ENCODE results near the gene ILK. TPM values are rescaled to one million over a fixed set of nuclear protein-coding genes. Genes with fewer than 3 reads are reported as not detected.

ILK gene
- total RNA-seq, 2 donors from 2014 or later: 115 to 157 TPM

DNA sequence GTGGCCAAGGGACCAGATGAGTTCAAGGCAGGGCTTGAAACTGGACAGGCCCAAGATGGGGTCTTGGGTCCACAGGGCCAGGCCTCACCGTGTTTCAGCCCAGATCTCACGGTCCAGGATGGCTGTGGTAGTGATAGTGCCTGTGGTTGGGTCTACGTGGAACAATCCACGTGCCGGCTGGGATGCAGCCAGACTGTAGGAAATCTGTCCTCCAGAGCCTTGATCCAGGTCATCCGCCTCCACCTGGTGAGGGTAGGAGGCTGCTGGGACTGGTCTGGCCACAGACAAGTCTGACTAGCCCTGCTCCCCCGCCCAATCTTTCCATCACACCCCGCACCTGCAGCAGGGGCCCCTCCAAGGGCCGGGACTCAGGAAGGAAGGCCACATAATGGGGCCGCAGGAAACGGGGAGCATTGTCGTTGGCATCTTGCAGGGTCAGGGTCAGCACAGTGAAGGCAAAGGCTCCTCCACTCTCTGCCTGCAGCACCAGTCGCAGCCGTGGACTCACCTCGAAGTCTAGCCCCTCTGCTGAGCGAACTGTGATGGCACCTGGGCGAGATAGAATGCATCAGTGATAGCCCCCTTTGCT lies 22.4 kb downstream of the ILK start:
- Histone ChIP-seq H3K36me3 (no peaks in the 10 kb centered on the region), H3K4me3 (no peak overlapping the region), H3K9me3 (no peaks in the 10 kb centered on the region), H3K4me1 (no peaks in the 10 kb centered on the region), H3K27me3 (no peaks in the 10 kb centered on the region), H3K9ac (ENCODE audit: low read depth in 2 of 2, low read length in 2 of 2) (no peak overlapping the region), H3K27ac (no peak overlapping the region)
- DNase-seq: no peak
- intact Hi-C loops (cut with DNase I): no loop called here
- TF ChIP-seq, protein P1, sequence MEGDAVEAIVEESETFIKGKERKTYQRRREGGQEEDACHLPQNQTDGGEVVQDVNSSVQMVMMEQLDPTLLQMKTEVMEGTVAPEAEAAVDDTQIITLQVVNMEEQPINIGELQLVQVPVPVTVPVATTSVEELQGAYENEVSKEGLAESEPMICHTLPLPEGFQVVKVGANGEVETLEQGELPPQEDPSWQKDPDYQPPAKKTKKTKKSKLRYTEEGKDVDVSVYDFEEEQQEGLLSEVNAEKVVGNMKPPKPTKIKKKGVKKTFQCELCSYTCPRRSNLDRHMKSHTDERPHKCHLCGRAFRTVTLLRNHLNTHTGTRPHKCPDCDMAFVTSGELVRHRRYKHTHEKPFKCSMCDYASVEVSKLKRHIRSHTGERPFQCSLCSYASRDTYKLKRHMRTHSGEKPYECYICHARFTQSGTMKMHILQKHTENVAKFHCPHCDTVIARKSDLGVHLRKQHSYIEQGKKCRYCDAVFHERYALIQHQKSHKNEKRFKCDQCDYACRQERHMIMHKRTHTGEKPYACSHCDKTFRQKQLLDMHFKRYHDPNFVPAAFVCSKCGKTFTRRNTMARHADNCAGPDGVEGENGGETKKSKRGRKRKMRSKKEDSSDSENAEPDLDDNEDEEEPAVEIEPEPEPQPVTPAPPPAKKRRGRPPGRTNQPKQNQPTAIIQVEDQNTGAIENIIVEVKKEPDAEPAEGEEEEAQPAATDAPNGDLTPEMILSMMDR (IDR thresholded peaks at IDR 0.05): no peak

DNA sequence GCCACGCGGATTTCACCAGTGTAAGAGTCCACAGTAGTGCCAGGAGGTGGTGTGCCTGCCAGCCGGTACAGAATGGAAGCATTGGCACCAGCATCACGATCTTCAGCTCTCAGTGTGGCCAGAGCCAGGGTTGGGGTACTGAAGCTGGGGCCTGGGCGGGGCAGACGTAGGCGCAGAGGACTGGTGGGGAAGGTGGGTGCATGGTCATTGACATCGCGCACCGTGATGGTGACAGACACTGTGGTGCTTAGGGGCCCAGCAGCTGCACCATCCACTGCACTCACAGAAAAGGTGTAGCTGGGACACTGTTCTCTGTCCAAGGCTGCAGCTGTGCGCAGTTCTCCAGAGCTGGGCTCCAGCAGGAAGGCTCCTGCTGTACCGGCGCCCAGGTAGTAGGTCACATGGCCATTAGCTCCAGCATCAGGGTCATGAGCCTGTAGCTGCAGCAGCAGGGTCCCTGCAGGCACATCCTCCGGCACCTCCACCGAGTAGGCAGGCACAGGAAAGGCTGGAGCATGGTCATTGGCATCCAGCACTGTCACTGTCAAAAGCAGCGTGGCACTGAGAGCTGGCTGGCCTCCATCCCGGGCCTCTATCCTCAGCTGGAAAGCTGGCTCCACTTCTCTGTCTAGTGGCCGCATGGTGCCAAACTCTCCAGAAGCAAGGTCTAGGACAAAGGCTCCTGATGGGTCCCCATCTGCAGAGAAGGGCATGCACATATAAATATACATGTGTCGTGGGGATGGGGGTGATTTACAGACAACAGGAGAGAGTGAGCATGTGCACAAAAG lies 23.6 kb downstream of the ILK start:
- Histone ChIP-seq H3K9ac (ENCODE audit: low read depth in 2 of 2, low read length in 2 of 2) (no peak overlapping the region), H3K4me3 (no peak overlapping the region), H3K27ac (no peak overlapping the region), H3K9me3 (no peaks in the 10 kb centered on the region), H3K4me1 (no peaks in the 10 kb centered on the region), H3K27me3 (no peaks in the 10 kb centered on the region), H3K36me3 (no peaks in the 10 kb centered on the region)
- DNase-seq: no peak
- intact Hi-C loops (cut with DNase I): no loop called here
- TF ChIP-seq, protein P1 (IDR thresholded peaks at IDR 0.05): no peak

DNA sequence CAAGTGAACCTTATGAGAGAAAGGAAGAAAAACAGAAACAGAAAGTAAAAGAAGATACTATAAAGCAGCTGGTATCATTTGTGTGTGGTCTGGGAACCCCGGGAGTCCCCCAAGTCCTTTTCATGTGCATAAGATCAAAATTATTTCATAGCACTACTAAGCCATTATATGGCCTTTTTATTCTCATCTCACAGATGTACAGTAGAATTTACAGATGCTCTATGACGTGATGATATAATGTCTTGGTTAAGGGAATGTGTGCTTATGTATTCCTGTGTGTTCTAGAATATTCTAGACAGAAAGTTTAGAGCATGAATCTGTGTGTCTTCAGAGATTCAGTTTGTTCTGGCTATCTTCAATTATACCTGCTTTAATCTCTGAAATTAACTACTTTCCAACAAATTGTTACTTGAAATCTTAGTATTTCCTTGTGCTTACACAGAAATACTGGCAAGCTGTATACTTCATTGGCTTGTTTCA lies 24.2 kb downstream of the ILK start:
- H3K36me3 ChIP-seq: no peaks in the 10 kb centered on the region
- no peak overlapping the region for H3K9ac ChIP-seq (ENCODE audit: low read depth in 2 of 2, low read length in 2 of 2)
- TF ChIP-seq, protein P1 (IDR thresholded peaks at IDR 0.05): no peak
- intact Hi-C loops (cut with DNase I): no loop called here
- H3K9me3 ChIP-seq: no peaks in the 10 kb centered on the region
- H3K4me1 ChIP-seq: no peaks in the 10 kb centered on the region
- no peak overlapping the region for H3K4me3 ChIP-seq
- no peak overlapping the region for H3K27ac ChIP-seq
- no peaks in the 10 kb centered on the region for H3K27me3 ChIP-seq
- DNase-seq: no peak

DNA sequence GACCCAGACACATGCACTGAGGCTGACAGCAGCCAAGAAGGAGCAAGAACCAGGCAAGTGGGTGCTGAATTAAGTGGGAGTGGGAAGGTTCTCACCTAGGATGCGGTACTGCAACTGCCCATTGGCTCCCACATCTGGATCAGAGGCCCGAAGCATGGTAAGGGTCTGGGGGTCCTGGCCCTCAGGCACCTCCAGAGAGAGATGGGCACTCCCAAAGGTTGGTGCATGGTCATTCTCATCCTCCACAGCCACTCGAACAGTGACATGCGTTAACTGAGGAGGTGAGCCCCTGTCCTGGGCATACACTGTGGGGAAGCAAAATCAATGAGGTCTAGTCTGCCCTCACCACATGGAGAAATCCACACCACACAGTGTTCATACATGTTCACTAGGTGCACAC lies 25.0 kb downstream of the ILK start:
- Histone ChIP-seq H3K9ac (ENCODE audit: low read depth in 2 of 2, low read length in 2 of 2) (no peak overlapping the region), H3K4me1 (no peaks in the 10 kb centered on the region), H3K4me3 (no peak overlapping the region), H3K27me3 (no peaks in the 10 kb centered on the region), H3K36me3 (no peaks in the 10 kb centered on the region), H3K9me3 (no peaks in the 10 kb centered on the region), H3K27ac (no peak overlapping the region)
- DNase-seq: no peak
- TF ChIP-seq, protein P1 (IDR thresholded peaks at IDR 0.05): no peak
- intact Hi-C loops (cut with DNase I): no loop called here

DNA sequence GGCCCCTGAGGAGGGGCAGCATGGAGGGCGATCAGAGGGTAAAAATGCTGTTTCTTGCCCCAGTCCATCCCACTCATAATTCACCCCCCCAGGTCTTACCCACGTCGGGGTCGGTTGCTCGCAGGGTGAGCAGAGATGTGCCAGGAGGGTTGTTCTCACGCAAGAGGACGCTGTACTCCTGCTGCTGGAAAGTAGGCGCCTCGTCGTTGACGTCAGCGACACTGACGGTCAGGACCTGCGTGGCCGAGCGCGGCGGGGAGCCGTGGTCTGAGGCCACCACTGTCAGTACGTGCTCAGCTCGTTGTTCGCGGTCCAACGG lies 26.0 kb downstream of the ILK start:
- TF ChIP-seq, protein P1 (IDR thresholded peaks at IDR 0.05): no peak
- Histone ChIP-seq H3K9me3 (no peaks in the 10 kb centered on the region), H3K36me3 (no peaks in the 10 kb centered on the region), H3K27me3 (no peaks in the 10 kb centered on the region), H3K9ac (ENCODE audit: low read depth in 2 of 2, low read length in 2 of 2) (no peak overlapping the region), H3K4me3 (no peak overlapping the region), H3K4me1 (no peaks in the 10 kb centered on the region), H3K27ac (no peak overlapping the region)
- intact Hi-C loops (cut with DNase I): no loop called here
- DNase-seq: no peak
